Measurements from ENCODE around the gene C9. TPM values are rescaled to one million over a fixed set of nuclear protein-coding genes. Genes with fewer than 3 reads are reported as not detected.
"Not testable (repeated sequence)": the region's sequence is repeated elsewhere in the genome, so short reads cannot be mapped to it uniquely, and the experiment has no call there.

Gene C9
- total and polyA plus RNA-seq, 2 experiments from 2014 or later, result not detected

DNA sequence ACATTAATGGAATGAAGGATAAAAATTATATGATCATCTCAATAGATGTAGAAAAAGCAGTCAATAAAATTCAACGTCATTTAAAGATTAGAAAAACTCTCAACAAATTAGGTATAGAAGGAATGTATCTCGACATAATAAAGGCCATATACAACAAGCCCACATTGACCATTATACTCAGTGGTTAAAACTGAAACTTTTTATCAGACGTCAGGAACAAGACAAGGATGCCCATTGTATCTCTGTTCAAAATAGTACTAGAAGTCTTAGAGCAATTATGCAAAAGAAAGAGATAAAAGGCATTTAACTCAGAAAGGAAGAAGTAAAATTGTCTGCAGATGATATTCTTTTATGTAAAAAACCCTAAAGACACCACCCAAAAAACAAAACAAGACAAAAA, 40.8 kb downstream of the C9 start (continued):
- no peak for TF ChIP-seq EZH2 (IDR thresholded peaks at IDR 0.05; ENCODE audit: low read depth, unreplicated experiment)

DNA sequence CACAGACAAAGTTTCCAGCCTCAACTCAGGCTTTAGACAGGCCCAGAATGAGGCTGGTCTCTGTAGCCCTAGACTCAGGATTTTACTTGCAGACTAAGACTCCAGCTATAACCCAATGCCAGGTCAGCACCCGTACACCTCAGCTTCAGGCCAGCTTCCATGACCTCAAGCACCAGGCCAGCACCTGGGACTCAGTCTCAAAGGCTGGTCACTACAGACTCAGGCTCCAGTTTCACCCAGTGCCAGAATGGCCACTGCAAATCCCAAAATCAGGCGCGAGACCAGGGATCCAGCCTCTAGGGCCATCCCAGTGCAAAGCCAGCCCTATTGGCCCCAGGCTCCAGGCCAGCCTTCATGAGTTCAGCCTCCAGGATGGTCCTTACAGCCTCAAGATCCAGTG, 44.9 kb downstream of the C9 start:
- no peaks in the 10 kb centered on the region; the same call in 1 of the 2 replicates for H3K9me2 ChIP-seq (ENCODE audit: insufficient read depth)
- no peaks in the 10 kb centered on the region for H3K4me1 ChIP-seq (ENCODE audit: insufficient read depth)
- H3K4me3 Mint-ChIP-seq, result no peak overlapping the region
- H3K4me1 Mint-ChIP-seq, result no peaks in the 10 kb centered on the region
- H3K27ac Mint-ChIP-seq, result no peak overlapping the region
- ATAC-seq, result no peak
- no peak overlapping the region for H2AFZ ChIP-seq
- H3K4me3 ChIP-seq, result no peak overlapping the region
- peaks cover 5% of the 10 kb centered on the region; the same call in 1 of the 3 replicates for H3K9me3 Mint-ChIP-seq
- H4K20me1 ChIP-seq (replicated peaks; ENCODE audit: insufficient read depth), result no peaks in the 10 kb centered on the region
- no peak for DNase-seq (ENCODE audit: low spot score)
- H3K27ac ChIP-seq (ENCODE audit: low read depth), result no peak overlapping the region
- no peaks in the 10 kb centered on the region for H3K27me3 ChIP-seq (ENCODE audit: insufficient read depth)
- no peaks in the 10 kb centered on the region for H3K27me3 Mint-ChIP-seq (ENCODE audit: insufficient read depth, low read depth, poor library complexity)
- no peaks in the 10 kb centered on the region for H3K36me3 ChIP-seq (ENCODE audit: insufficient read depth)
- H3K36me3 Mint-ChIP-seq (ENCODE audit: low read depth), result no peaks in the 10 kb centered on the region
- no peaks in the 10 kb centered on the region for H3K79me2 ChIP-seq (replicated peaks; ENCODE audit: insufficient read depth)
- H3K4me2 ChIP-seq, result no peak overlapping the region
- H3F3A ChIP-seq (replicated peaks; ENCODE audit: low read depth), result no peaks in the 10 kb centered on the region
- no peak for TF ChIP-seq NANOG (IDR thresholded peaks at IDR 0.05; ENCODE audit: borderline replicate concordance)
- no peak for TF ChIP-seq ZNF114 (CRISPR knock-in tag; IDR thresholded peaks at IDR 0.05)
- TF ChIP-seq POLR2AphosphoS5 (IDR thresholded peaks at IDR 0.05; ENCODE audit: low read depth), result no peak
- TF ChIP-seq ZNF331 (CRISPR knock-in tag; IDR thresholded peaks at IDR 0.05; ENCODE audit: low read depth), result no peak
- no peak for TF ChIP-seq EZH2phosphoT487 (IDR thresholded peaks at IDR 0.05; ENCODE audit: unreplicated experiment)
- TF ChIP-seq REST (IDR thresholded peaks at IDR 0.05; ENCODE audit: unreplicated experiment), result no peak
- no peak for TF ChIP-seq CTCF (conservative IDR thresholded peaks at IDR 0.05; ENCODE audit: low read depth in 2 of 2)
- no peak for TF ChIP-seq CREB1 (CRISPR knock-in tag; IDR thresholded peaks at IDR 0.05; ENCODE audit: low read depth)
- no peak for TF ChIP-seq STAT1 (IDR thresholded peaks at IDR 0.05; ENCODE audit: unreplicated experiment)

GRCh38 chr5:39316464-39316863, 47.8 kb downstream of the C9 start:
- not testable (repeated sequence) for H3K36me3 ChIP-seq (ENCODE audit: insufficient read depth); H3K4me3 Mint-ChIP-seq; H3K79me2 ChIP-seq (replicated peaks; ENCODE audit: insufficient read depth); DNase-seq (ENCODE audit: low spot score); H3K4me2 ChIP-seq; H3K9me3 Mint-ChIP-seq; H3K36me3 Mint-ChIP-seq (ENCODE audit: low read depth); H2AFZ ChIP-seq; H3K27ac Mint-ChIP-seq; ATAC-seq; H3K4me3 ChIP-seq; H3K27me3 Mint-ChIP-seq (ENCODE audit: insufficient read depth, low read depth, poor library complexity); H3K27me3 ChIP-seq (ENCODE audit: insufficient read depth); H3F3A ChIP-seq (replicated peaks; ENCODE audit: low read depth); H3K4me1 Mint-ChIP-seq; H3K9me2 ChIP-seq (ENCODE audit: insufficient read depth); H3K4me1 ChIP-seq (ENCODE audit: insufficient read depth); H3K27ac ChIP-seq (ENCODE audit: low read depth); H4K20me1 ChIP-seq (replicated peaks; ENCODE audit: insufficient read depth)

All from GM23338 (cell line).